Measurements from ENCODE around the gene NUP210L. TPM values are rescaled to one million over a fixed set of nuclear protein-coding genes. Genes with fewer than 3 reads are reported as not detected.

The NUP210L gene
- total and polyA plus RNA-seq, 2 of the 13 experiments (the other 11 are each of a cell fraction or from before 2014, with no cell fraction given), result not detected

DNA sequence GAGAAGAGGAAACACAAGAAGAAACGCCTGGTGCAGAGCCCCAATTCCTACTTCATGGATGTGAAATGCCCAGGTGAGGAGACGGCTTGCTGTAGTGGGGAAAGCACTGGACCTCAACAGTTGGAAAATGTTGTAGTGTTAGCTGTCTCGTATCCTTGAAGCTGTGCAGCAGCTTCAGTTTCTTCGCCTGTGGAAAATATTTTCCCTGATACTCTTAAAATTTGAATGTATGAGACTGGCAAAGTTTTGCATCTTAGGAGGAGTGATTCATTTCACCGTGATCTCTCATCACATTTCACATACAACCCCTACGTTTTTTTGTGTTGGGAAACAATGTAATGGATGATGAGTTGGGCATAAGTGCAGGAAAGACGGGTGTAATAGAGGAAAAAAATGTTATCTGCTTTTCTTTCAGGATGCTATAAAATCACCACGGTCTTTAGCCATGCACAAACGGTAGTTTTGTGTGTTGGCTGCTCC is 163.7 kb downstream of the NUP210L start:
- Histone ChIP-seq H3K36me3 (replicated peaks in 1 of 2; ENCODE audit: control insufficient read depth in 1 of 2, insufficient read depth in 2 of 2, low read length in 2 of 2) (peaks cover 2 to 16% of the 10 kb centered on the region in 2 experiments; a peak in 4 of 5 replicates), H3K27ac (ENCODE audit: extremely low read length, insufficient read depth, low read length) (peak overlapping the region; percentile 85), H2AFZ (ENCODE audit: low read length) (no peak overlapping the region), H3K9ac (ENCODE audit: insufficient read depth, low read depth, low read length) (peak overlapping the region; percentile 98), H3K27me3 (ENCODE audit: control insufficient read depth in 1 of 2, insufficient read depth in 2 of 2, low read length in 2 of 2) (no peaks in the 10 kb centered on the region; a peak in 1 of 5 replicates), H3K4me1 (ENCODE audit: insufficient read depth, low read length) (peaks cover 33% of the 10 kb centered on the region), H3K9me3 (ENCODE audit: low read length) (no peaks in the 10 kb centered on the region), H3K79me2 (ENCODE audit: insufficient read depth, low read length) (peaks cover 16% of the 10 kb centered on the region), H3K4me2 (ENCODE audit: low read depth, low read length) (peak overlapping the region; percentile 76), H3K4me3 (replicated peaks in 1 of 3; ENCODE audit: insufficient read depth in 1 of 3, low read depth in 2 of 3, low read length in 3 of 3) (peak overlapping the region; percentile 77 to 97 (median 94)), H4K20me1 (ENCODE audit: insufficient read depth, low read length) (peaks cover 12% of the 10 kb centered on the region)
- ChIA-PET POLR2A (interaction anchor here (0.9 to 7.5 kb wide), 23 partner anchors 10 to 383 kb away, joined by 3 to 92 read pairs (median 10); partner anchors contain the start of genes CHTOP, CREB3L4, CRTC2 and DENND4B), CTCF (ENCODE audit: low intra/inter-chr PET ratio, low total read pairs) (no interaction called here)
- 4% methylated on average over 9 of the region's 9 CpGs for WGBS (ENCODE audit: low lambda C conversion rate)
- in situ Hi-C loops (cut with HindIII; ENCODE audit: extremely low pct_ligation_motif_present, low pct_unique_long_range_greater_than_20kb), result no loop called here
- TSS peak; percentile 88 for BruUV-seq (replicated peaks)
- ATAC-seq (no peak), FAIRE-seq (no peak), DNase-seq (ENCODE audit: low spot score) (no peak)
- peak; percentile 77; the same call in 1 of the 2 replicates for TF ChIP-seq ZNF713 (CRISPR knock-in tag; IDR thresholded peaks at IDR 0.05)
- TF ChIP-seq, protein P1, sequence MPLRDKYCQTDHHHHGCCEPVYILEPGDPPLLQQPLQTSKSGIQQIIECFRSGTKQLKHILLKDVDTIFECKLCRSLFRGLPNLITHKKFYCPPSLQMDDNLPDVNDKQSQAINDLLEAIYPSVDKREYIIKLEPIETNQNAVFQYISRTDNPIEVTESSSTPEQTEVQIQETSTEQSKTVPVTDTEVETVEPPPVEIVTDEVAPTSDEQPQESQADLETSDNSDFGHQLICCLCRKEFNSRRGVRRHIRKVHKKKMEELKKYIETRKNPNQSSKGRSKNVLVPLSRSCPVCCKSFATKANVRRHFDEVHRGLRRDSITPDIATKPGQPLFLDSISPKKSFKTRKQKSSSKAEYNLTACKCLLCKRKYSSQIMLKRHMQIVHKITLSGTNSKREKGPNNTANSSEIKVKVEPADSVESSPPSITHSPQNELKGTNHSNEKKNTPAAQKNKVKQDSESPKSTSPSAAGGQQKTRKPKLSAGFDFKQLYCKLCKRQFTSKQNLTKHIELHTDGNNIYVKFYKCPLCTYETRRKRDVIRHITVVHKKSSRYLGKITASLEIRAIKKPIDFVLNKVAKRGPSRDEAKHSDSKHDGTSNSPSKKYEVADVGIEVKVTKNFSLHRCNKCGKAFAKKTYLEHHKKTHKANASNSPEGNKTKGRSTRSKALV (CRISPR knock-in tag; IDR thresholded peaks at IDR 0.05), result 0 out of 2 replicates have a peak, but pooled peaks have one; percentile 9
- peak; percentile 17; the same call in 1 of the 2 replicates for TF ChIP-seq ZNF34 (CRISPR knock-in tag; IDR thresholded peaks at IDR 0.05; ENCODE audit: borderline replicate concordance)
- no peak for TF ChIP-seq BHLHE40 (IDR thresholded peaks at IDR 0.05; ENCODE audit: low read length)
- TF ChIP-seq KDM5A (IDR thresholded peaks at IDR 0.05; ENCODE audit: borderline replicate concordance, low read length), result 0 out of 2 replicates have a peak, but pooled peaks have one; percentile 3
- TF ChIP-seq, protein P2, sequence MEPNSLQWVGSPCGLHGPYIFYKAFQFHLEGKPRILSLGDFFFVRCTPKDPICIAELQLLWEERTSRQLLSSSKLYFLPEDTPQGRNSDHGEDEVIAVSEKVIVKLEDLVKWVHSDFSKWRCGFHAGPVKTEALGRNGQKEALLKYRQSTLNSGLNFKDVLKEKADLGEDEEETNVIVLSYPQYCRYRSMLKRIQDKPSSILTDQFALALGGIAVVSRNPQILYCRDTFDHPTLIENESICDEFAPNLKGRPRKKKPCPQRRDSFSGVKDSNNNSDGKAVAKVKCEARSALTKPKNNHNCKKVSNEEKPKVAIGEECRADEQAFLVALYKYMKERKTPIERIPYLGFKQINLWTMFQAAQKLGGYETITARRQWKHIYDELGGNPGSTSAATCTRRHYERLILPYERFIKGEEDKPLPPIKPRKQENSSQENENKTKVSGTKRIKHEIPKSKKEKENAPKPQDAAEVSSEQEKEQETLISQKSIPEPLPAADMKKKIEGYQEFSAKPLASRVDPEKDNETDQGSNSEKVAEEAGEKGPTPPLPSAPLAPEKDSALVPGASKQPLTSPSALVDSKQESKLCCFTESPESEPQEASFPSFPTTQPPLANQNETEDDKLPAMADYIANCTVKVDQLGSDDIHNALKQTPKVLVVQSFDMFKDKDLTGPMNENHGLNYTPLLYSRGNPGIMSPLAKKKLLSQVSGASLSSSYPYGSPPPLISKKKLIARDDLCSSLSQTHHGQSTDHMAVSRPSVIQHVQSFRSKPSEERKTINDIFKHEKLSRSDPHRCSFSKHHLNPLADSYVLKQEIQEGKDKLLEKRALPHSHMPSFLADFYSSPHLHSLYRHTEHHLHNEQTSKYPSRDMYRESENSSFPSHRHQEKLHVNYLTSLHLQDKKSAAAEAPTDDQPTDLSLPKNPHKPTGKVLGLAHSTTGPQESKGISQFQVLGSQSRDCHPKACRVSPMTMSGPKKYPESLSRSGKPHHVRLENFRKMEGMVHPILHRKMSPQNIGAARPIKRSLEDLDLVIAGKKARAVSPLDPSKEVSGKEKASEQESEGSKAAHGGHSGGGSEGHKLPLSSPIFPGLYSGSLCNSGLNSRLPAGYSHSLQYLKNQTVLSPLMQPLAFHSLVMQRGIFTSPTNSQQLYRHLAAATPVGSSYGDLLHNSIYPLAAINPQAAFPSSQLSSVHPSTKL (CRISPR knock-in tag; IDR thresholded peaks at IDR 0.05), result no peak
- TF ChIP-seq ZBTB8A (CRISPR knock-in tag; IDR thresholded peaks at IDR 0.05; ENCODE audit: borderline replicate concordance, low read depth), result 0 out of 2 replicates have a peak, but pooled peaks have one; percentile 8
- 0 out of 2 replicates have a peak, but pooled peaks have one; percentile 31 for TF ChIP-seq CCDC6 (CRISPR knock-in tag; IDR thresholded peaks at IDR 0.05)
- TF ChIP-seq ZC3H13 (CRISPR knock-in tag; IDR thresholded peaks at IDR 0.05), result 0 out of 2 replicates have a peak, but pooled peaks have one; percentile 16
- no peak for TF ChIP-seq MIXL1 (CRISPR knock-in tag; IDR thresholded peaks at IDR 0.05)
- intact Hi-C loops (cut with micrococcal nuclease; ENCODE audit: unreplicated experiment), result no loop called here

Measured in HepG2 (cell line).